Measurements from ENCODE around the gene HP. TPM values are rescaled to one million over a fixed set of nuclear protein-coding genes. Genes with fewer than 3 reads are reported as not detected.

Gene HP
- total RNA-seq, 1 experiment from 2014 or later = not detected

GRCh38 chr16:72013888-72014581 is 40.3 kb upstream of the HP start:
- no peaks in the 10 kb centered on the region for H3K9me2 ChIP-seq (replicated peaks; ENCODE audit: low read length)
- H3F3A ChIP-seq (ENCODE audit: low read length, unreplicated experiment) = no peaks in the 10 kb centered on the region
- H3K4me2 ChIP-seq (ENCODE audit: low read length) = no peak overlapping the region
- H3K79me2 ChIP-seq (ENCODE audit: low read length) = peaks cover 14% of the 10 kb centered on the region
- ChIA-PET POLR2A (ENCODE audit: unreplicated experiment) (no interaction called here), CTCF (no interaction called here)
- DNase-seq (no peak), ATAC-seq (no peak)
- no TSS peak for BruUV-seq (replicated peaks)
- intact Hi-C loops (cut with micrococcal nuclease) = no loop called here
- no peak overlapping the region for H3K27ac ChIP-seq (ENCODE audit: low read length)
- H3K27me3 ChIP-seq (ENCODE audit: low read length) = no peaks in the 10 kb centered on the region
- TF ChIP-seq EZH2 (IDR thresholded peaks at IDR 0.05; ENCODE audit: low read length, unreplicated experiment) (no peak), EZH2phosphoT487 (IDR thresholded peaks at IDR 0.05; ENCODE audit: borderline replicate concordance, low read length) (no peak), CTCF (conservative IDR thresholded peaks at IDR 0.05; ENCODE audit: low read depth, low read length) (no peak)
- H3K9ac ChIP-seq (ENCODE audit: low read length) = no peak overlapping the region
- no peak overlapping the region for H3K4me3 ChIP-seq (ENCODE audit: low read length)
- no peaks in the 10 kb centered on the region for H3K4me1 ChIP-seq (ENCODE audit: insufficient read depth, low read length)
- no peaks in the 10 kb centered on the region for H3K9me3 ChIP-seq (ENCODE audit: low read length)
- H4K20me1 ChIP-seq (ENCODE audit: low read length) = no peaks in the 10 kb centered on the region
- no peaks in the 10 kb centered on the region for H3K36me3 ChIP-seq (ENCODE audit: low read depth, low read length)
- H2AFZ ChIP-seq (ENCODE audit: low read length) = no peak overlapping the region

DNA sequence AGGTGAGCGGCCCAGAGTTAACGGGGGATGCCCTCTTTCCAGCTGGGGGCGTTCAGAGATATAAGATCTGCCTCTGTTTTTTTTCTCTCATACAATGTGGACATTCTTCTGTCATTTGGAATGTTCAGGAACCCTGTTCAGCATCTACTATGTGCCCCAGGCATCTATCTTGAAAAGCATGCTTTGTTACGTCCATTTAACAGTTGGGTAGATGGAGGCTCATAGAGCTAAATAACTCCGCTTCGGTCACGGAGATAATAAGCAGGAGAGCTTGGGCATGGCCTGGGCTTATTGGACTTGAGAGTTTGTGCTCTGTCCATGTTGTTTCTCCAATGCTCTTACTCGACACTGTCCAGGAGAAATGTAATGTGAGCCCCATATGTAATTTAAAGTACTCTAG is 39.6 kb upstream of the HP start:
- ChIA-PET CTCF (no interaction called here), POLR2A (ENCODE audit: unreplicated experiment) (no interaction called here)
- no peak overlapping the region for H3K27ac ChIP-seq (ENCODE audit: low read length)
- H3K4me3 ChIP-seq (ENCODE audit: low read length) = no peak overlapping the region
- H2AFZ ChIP-seq (ENCODE audit: low read length) = no peak overlapping the region
- DNase-seq (no peak), ATAC-seq (no peak)
- H3K4me2 ChIP-seq (ENCODE audit: low read length) = no peak overlapping the region
- H3K36me3 ChIP-seq (ENCODE audit: low read depth, low read length) = no peaks in the 10 kb centered on the region
- no peak overlapping the region for H3K9ac ChIP-seq (ENCODE audit: low read length)
- no peaks in the 10 kb centered on the region for H3K27me3 ChIP-seq (ENCODE audit: low read length)
- H3K79me2 ChIP-seq (ENCODE audit: low read length) = peaks cover 10% of the 10 kb centered on the region
- BruUV-seq (replicated peaks) = no TSS peak
- intact Hi-C loops (cut with micrococcal nuclease) = no loop called here
- H3K4me1 ChIP-seq (ENCODE audit: insufficient read depth, low read length) = no peaks in the 10 kb centered on the region
- H3K9me2 ChIP-seq (replicated peaks; ENCODE audit: low read length) = no peaks in the 10 kb centered on the region
- no peaks in the 10 kb centered on the region for H3K9me3 ChIP-seq (ENCODE audit: low read length)
- H3F3A ChIP-seq (ENCODE audit: low read length, unreplicated experiment) = no peaks in the 10 kb centered on the region
- H4K20me1 ChIP-seq (ENCODE audit: low read length) = no peaks in the 10 kb centered on the region
- TF ChIP-seq EZH2 (IDR thresholded peaks at IDR 0.05; ENCODE audit: low read length, unreplicated experiment) = no peak

DNA sequence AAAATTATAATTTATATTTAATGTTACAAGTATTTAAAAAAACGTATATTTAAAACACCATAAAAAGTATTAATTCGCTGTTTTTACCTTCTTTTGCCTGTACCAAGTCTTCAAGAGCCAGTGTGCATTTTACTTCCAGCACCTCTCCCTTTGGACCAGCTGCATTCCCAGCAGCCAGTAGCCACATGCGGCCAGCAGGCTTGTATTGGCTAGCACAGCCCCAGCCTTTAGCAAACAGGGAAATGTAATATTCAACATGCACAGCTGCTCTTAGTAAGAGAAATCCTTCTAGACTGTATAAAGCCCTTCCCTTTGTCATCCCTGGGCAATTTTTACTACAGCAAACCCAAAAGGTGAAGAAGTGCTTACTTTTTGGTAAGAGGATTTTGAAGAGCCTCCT is 39.2 kb upstream of the HP start:
- no peak overlapping the region for H2AFZ ChIP-seq (ENCODE audit: low read length)
- no peaks in the 10 kb centered on the region for H3K36me3 ChIP-seq (ENCODE audit: low read depth, low read length)
- H4K20me1 ChIP-seq (ENCODE audit: low read length) = no peaks in the 10 kb centered on the region
- H3F3A ChIP-seq (ENCODE audit: low read length, unreplicated experiment) = no peaks in the 10 kb centered on the region
- no peak overlapping the region for H3K9ac ChIP-seq (ENCODE audit: low read length)
- no peak overlapping the region for H3K4me2 ChIP-seq (ENCODE audit: low read length)
- H3K4me1 ChIP-seq (ENCODE audit: insufficient read depth, low read length) = no peaks in the 10 kb centered on the region
- ChIA-PET POLR2A (ENCODE audit: unreplicated experiment) (no interaction called here), CTCF (no interaction called here)
- no peak for DNase-seq
- H3K79me2 ChIP-seq (ENCODE audit: low read length) = peaks cover 6% of the 10 kb centered on the region
- H3K27me3 ChIP-seq (ENCODE audit: low read length) = no peaks in the 10 kb centered on the region
- H3K4me3 ChIP-seq (ENCODE audit: low read length) = no peak overlapping the region
- H3K27ac ChIP-seq (ENCODE audit: low read length) = no peak overlapping the region
- intact Hi-C loops (cut with micrococcal nuclease) = no loop called here
- ATAC-seq = no peak
- TF ChIP-seq EZH2phosphoT487 (IDR thresholded peaks at IDR 0.05; ENCODE audit: borderline replicate concordance, low read length) (no peak), CTCF (conservative IDR thresholded peaks at IDR 0.05; ENCODE audit: low read depth, low read length) (no peak), EZH2 (IDR thresholded peaks at IDR 0.05; ENCODE audit: low read length, unreplicated experiment) (no peak)
- H3K9me3 ChIP-seq (ENCODE audit: low read length) = no peaks in the 10 kb centered on the region
- BruUV-seq (replicated peaks) = no TSS peak
- H3K9me2 ChIP-seq (replicated peaks; ENCODE audit: low read length) = no peaks in the 10 kb centered on the region

Measured in PC-3 (cell line).